IPS DF 4.7 (cell line): ENCODE results near the gene MAP2K7.
"Not testable (repeated sequence)": the region's sequence is repeated elsewhere in the genome, so short reads cannot be mapped to it uniquely, and the experiment has no call there.

ENCODE experiments used
- DNase-seq: peaks from one replicate; pipeline ENCODE4 v3.0.0-alpha.2; 2013; ENCODE audit warnings: low spot score; ENCODE audit errors: extremely low read depth

The MAP2K7 gene

DNA sequence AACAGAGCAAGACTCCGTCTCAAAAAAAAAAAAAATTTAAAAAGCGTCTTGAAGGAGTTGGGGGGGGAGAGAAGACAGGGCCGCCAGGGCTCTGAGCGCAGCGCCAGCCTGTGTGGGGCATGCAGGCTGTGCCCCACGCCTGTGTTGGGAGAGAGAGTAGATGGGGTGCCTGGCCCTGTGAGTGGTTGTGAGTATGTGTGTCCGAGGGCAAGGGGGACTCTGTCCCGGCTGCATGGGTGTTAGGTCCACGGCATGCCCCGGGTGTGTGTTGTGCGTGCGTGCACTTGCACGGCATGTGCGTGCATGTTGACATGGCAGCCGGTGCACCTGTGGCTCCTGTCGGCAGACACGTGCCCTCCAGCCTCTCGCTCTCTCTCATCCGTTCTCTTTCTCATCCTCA, 3.4 kb downstream of the MAP2K7 start:
- DNase-seq: no peak

DNA sequence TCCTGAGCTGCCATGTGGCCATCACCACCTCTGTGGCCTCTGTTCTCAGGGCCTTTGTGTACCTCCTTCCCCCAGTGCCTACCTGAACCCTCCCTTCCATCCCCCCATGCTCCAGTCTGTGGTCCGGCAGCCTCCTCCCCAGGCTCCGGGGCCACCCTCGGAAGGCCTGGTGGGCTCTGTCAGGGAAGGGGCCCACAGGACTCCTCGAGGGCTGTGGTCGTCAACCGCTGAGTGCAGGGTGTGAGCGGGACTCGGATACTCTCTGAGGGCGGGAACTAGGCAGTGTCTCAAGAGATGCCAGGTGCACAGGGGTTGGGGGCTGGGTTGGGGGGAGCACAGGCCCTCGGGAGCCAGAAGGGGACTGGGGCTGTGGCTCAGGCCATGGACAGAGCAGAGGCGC, 3.9 kb downstream of the MAP2K7 start:
- DNase-seq: no peak

DNA sequence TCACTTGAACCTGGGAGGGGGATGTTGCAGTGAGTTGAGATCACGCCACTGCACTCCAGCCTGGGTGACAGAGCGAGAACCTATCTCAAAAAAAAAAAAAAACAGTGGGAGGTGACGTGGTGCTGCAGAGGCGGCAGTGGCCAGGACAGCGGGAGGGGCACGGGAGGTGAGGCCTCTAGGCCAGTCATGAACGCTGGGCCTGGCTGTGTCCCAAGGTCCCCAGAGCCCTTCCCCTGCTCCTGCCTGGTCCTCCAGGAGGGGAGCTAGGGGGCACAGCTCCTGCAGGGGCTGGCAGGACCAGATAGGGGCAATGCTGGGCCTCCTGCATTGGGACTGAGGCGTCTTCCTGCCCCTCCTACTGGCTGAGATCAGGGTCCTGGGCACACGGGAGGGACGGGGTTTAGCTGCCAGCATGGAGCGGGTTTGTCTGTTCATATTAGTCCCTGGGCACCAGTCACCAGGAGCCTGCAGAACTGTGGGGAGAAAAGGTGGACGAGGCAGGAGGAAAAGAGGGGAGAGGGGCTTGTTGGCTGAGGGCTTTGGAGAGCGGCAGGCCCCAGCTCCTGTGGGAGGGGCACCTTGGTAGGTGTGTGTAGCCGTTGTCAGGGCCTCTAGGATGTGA, 4.5 kb downstream of the MAP2K7 start:
- DNase-seq: no peak

DNA sequence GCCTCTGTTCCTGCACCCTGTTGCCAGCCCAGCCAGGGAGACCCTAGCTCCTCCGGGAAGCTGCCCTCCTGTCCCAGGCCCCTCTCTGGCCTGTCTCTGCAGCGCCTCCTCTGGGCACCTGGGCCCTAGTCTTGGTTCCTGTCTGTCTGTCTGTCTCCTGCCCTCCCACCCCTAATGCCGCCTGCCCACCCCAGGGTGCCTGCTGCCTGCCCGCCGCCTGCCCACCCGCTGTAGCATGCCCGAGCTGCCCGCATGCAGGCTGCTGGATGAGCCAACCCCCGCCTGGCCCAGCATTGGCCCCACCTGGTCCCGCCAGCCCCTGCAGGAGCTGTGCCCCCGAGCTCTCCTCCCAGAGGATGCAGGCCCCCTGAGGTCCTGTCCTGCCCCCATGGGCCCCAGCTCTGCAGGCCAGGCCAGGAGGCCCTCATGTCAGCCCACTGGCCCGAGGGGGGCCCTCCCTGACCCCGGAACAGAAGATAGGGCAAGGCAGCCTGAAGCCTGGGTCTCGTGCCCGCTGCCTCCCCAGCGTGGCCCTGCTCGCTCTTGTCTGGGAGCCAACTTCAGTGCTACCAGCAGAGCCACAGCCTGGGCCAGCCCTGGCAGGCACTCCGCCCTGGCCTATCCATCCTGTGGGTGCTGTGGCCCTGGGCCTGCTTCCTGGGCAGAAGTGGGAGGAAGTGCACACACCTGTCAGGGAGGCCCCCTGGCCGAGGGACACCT, 5.2 kb downstream of the MAP2K7 start:
- no peak for DNase-seq

DNA sequence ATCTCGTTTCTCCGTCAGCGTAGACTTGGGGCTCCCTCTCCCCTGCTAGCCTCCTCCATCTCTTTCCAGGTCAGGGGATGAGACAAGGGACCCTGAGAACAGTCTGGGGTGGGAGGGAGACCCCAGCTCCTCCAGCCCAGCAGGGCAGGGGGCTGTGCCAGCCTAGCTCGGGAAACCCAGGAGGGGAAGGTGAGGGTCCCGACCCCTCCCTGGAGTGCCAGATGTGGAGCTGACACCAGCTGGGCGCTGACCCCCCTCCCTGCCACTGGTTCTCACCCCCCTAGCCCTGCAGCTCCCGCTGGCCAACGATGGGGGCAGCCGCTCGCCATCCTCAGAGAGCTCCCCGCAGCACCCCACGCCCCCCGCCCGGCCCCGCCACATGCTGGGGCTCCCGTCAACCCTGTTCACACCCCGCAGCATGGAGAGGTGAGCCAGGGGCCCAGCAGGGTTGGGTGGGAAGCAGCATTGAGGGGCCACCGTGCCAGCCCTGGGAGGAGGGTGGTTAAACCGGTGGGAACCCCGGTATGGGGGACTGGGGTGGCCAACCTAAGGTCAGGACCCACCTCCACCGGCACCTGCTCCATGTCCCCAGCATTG, 5.9 kb downstream of the MAP2K7 start:
- DNase-seq: no peak

DNA sequence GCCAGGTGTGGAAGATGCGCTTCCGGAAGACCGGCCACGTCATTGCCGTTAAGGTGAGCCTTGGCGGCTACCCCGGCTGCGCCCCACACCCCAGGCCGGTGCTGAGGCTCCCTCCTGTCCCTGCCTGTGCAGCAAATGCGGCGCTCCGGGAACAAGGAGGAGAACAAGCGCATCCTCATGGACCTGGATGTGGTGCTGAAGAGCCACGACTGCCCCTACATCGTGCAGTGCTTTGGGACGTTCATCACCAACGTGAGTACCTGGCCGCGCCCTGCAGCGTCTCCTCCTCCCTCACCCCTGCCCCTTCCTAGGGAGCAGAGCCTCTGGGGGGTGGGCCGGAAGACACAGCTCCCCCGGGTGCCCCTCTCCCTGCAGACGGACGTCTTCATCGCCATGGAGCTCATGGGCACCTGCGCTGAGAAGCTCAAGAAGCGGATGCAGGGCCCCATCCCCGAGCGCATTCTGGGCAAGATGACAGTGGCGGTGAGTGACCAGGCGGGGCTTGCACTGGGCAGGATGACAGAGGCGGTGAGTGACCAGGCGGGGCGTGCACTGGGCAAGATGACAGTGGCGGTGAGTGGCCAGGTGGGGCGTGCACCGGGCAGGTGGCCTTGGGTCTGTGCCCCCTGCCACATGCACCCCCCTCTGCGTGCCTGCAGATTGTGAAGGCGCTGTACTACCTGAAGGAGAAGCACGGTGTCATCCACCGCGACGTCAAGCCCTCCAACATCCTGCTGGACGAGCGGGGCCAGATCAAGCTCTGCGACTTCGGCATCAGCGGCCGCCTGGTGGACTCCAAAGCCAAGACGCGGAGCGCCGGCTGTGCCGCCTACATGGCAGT, 6.9 kb downstream of the MAP2K7 start:
- no peak for DNase-seq

DNA sequence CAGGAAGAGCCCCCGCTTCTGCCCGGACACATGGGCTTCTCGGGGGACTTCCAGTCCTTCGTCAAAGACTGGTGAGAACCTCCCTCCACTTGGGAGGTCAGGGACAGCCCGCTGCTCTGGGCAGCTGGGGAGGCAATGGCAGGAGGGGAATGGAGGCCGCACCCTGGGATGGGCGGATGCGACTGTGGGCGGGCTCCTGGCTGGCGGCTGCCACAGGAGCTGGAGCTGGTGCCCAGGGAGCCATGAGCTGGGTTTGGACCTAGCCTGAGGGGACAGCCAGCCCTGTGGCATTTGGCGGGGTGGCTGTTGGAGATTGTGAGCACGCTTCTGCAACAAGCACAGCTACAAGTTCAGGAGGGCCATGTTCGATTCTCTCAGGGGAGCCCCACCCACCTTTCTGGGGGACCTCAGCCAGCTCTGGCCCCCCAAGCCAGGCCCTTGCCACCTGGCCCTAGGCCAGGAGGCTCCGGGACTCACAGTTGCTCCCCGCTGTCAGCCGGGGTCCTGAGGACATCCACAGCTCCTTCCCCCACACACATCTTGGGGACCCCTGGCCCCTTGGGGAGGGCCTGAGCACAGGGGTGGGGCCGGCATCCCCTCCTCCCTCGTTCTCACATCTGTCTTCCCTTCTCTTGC, 7.9 kb downstream of the MAP2K7 start:
- DNase-seq: no peak

DNA sequence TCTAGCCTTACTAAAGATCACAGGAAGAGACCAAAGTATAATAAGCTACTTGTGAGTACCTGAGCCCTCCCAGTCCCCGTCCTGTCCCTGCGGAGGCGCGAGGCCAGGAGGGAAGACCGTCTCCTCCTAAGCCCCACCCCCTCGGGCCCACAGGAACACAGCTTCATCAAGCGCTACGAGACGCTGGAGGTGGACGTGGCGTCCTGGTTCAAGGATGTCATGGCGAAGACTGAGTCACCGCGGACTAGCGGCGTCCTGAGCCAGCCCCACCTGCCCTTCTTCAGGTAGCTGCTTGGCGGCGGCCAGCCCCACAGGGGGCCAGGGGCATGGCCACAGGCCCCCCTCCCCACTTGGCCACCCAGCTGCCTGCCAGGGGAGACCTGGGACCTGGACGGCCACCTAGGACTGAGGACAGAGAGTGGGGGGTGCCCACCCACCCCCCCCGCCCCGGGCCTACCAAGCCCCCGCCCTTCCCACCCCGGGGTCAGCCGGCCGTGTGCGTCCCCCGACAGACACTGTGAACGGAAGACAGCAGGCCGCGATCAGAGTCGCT, 8.5 kb downstream of the MAP2K7 start:
- no peak for DNase-seq

DNA sequence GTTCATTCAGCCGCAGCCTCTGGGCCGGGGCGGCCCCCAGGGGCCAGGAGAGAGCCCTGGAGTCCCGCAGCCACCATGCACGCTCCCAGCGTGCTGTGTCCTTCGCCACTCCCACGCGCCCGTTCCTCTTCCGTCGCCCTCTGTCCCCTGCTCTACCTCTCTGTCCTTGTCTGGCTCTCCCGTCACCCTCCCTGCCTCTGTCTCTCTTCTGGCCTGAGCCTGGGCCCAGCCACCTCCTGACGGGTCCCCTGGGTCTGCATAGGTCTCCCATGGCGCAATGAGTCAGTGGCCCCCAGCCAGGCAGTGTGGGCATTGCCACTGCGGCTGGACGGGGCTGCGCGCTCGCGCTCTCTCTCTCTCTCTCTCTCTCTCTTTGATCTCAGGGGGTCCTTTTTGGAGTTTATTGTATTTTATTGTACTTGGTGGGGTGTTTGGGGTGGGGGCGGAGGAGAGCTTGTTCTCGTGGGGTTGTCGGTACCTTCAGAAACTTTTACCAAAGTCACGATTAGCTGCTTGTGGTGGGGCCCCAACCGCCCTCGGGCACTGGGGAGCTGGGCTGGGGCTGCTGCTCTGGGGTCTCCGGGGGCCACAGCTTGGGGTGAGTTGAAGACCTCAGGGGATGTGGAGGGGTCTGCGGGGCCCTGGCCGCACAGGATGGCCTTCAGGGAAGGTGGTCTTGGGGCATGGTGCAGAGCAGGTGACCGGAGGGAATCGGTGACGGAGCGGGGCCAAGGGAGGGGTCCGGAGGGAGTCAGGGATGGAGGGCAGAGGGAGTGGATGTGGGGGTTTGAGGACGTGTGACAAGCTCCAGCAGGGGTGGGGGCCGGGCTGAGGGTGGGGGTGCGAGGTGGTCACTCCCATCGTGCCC, 9.3 kb downstream of the MAP2K7 start:
- DNase-seq: no peak

DNA sequence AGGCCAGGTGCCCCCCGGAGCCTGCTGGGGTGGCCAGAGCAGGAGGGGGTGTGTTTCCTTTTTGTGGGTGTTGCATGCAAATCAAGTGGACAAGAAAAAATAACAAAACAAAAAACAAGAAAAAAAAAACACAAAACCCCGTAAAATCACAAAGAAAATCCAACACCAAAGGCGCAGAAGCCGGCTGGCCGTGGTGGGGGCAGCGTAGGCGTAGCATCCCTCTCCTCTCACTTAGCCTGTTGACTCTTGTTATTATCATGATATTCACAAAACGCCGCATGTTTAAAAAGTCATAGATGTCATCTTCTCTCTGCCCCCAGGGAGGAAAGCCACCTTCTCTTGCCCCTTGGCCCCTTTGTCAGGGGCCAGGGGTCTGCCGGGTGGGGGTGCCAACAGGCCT, 10.0 kb downstream of the MAP2K7 start:
- DNase-seq: no peak

DNA sequence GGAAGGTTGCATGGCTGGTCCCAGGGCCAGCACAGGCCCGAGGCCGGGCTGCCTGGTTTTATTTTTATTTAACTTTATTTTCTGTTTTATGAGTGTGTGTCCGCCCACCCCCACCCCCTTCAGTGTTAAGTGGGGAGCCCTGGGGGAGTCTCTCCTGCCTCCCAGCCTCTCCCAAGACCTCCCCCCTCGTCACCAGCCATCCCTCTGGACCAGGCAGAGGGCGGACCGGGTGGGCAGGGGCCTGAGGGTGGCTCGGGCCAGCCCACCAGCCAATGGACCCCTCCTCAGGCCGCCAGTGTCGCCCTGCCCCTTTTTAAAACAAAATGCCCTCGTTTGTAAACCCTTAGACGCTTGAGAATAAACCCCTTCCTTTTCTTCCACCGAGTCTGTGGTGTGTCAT, 10.4 kb downstream of the MAP2K7 start:
- no peak for DNase-seq

DNA sequence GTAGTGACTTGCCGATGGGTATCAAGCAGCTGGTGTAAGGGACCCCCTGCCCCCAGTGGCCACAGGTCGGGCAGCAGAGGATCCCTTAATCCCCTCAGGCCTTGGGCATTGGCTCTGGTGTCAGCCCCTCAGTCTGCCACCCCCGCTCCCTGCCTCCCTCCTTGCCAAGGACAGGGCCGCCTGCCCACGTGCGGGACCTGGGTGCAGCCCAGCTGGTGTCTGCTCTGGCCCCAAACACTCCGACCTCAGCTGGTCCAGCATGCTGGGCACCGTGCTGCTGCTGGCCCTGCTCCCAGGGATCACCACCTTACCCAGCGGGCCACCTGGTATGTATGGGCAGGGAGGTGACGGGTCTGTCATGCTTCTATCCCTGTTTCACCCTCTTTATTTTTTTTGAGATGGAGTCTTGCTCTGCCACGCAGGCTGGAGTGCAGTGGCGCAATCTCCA, 10.9 kb downstream of the MAP2K7 start, which contains the start of gene TGFBR3L:
TSS of gene TGFBR3L (plus strand) at position 233 of the 448 bp plus-strand sequence.
- no peak for DNase-seq

DNA sequence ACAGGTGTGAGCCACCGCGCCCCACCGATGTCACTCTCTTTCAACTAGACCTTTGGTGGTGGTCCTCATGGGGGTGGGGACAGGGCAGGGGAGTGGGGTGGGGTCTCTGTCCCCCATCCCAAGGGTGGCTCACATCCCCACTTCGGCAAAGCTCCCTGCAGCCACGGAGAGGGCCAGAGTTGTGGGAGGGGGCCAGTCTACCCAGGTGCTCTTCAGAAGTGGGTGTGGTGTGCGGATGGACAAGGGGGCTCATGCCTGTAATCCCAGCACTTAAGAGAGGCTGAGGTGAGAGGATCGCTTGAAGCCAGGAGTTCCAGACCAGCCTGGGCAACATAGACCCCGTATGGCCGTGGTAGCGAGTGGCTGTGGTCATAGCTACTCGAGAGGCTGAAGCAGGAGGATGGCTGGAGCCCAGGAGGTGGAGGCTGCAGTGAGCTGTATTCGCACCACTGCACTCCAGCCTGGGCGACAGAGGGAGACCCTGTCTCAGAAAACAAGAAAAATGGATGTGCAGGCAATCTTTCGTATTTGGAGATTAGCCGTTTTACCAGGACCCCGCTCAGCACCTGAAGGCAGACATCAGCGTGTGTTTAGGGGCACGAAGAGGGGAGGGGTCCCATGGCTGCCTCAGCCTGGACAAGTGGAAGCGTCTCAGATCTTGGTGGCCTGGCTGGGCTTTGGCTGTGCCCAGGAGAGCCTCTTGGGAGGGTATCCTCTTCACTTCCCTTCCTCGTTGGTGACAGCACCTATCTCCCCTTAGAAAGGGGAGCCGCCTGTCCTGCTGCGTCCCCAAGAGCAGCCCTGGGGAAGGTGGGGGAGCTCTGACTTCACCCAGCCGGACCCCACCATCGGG, 11.8 kb downstream of the MAP2K7 start:
- DNase-seq: no peak

DNA sequence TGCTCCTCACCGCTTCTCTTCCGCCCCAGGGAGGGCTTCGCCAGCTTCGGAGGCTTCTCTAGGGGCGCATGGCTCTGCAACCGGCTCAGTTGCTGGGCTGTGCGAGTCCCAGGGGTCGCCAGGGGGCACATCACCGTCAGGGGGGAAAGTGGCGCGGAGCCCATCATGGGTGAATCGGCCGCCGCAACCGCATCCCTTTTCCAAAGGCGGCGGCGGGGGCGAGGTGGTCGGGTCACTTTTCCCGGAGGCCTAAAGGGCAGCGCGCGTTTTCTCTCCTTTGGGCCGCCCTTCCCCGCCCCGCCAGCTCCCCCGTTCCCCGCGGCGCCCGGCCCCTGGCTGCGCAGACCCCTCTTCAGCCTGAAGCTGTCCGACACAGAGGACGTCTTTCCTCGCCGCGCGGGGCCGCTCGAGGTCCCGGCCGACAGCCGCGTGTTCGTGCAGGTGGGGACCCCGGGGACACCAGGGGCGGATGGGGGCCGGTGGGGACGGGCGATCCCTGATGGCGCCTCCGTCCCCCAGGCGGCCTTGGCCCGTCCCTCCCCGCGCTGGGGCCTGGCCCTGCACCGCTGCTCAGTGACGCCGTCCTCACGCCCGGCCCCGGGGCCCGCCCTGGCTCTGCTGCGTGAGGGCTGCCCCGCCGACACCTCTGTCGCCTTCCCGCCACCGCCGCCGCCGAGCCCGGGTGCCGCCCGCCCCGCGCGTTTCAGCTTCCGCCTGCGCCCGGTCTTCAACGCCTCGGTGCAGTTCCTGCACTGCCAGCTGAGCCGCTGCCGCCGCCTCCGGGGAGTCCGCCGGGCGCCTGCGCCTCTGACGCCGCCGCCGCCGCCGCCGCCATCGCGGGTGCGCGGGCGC, 12.7 kb downstream of the MAP2K7 start:
- no peak for DNase-seq

DNA sequence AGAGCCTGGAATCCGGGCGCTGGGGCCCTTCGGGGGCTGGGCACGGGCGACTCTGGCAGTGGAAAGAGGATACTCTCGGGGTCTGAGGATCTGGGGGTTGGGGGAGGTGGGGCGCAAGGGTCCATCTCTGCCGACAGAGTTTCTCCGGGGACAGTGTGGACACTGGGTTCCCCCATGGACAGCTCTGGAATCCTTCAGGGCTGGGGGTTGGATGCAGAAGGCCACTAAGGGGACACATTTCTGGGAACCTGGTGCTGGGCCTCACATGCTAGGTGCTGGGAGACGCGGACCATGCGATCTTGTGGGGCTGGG, 13.2 kb downstream of the MAP2K7 start:
- DNase-seq: no peak

DNA sequence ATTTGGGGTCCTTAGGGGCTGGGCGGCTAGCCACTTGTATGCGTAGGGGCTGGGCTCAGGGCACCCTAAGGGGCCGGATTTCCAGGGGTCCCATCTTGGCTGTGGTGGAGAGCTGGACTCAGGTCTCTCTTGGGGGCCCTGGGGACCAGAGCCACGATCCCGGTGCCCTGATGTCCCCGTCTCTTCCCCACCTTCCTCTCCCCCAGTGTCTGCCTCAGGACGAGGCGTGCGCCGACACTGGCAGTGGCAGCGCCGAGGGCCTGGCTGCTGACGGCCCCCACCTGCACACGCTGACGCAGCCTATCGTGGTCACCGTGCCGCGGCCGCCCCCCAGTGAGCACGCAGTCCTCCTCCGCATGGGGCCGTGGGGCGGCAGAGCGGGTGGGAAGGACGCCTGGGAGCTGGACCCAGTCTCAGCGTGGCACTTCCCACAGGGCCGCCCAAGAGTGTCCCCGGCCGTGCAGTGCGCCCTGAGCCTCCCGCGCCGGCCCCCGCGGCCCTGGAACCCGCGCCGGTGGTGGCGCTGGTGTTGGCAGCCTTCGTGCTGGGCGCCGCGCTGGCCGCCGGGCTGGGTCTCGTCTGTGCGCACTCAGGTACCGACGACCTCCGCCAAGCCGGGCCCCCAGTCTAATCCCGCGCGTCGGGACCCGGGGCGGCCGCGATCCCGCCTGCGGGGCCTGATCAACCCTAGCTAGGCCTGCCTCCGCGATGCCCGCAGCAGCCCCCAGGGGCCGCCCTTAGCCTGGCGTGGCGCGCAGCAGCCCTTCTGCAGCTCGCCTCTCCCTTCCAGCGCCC, 13.8 kb downstream of the MAP2K7 start:
- DNase-seq: no peak

DNA sequence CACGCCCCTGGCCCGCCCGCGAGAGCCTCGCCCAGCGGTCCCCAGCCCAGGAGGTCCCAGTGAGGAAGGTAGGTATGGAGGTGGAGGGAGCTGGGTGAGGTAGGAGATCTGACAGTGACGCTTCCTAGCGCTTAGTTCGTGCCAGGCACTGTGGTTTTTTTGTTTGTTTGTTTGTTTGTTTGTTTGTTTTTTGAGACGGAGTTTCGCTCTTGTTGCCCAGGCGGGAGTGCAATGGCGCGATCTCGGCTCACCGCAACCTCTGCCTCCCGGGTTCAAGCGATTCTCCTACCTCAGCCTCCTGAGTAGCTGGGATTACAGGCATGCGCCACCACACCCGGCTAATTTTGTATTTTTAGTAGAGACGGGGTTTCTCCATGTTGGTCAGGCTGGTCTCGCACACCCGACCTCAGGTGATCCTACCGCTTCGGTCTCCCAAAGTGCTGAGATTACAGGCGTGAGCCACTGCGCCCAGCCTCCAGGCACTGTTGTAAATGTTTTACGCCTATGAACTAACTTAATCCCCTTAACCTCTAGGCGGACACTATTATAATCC, 14.5 kb downstream of the MAP2K7 start:
- not testable (repeated sequence) for DNase-seq
